ENCODE results near the gene ZBED3.

Gene ZBED3

GRCh38 chr5:77076961-77077828 lies 9.9 kb downstream of the ZBED3 start:
- peak; percentile 19 to 60 for DNase-seq

- DNase-seq: no peak
Measured at GRCh38 chr5:77074745-77075144, 12.3 kb downstream of the ZBED3 start.

DNA sequence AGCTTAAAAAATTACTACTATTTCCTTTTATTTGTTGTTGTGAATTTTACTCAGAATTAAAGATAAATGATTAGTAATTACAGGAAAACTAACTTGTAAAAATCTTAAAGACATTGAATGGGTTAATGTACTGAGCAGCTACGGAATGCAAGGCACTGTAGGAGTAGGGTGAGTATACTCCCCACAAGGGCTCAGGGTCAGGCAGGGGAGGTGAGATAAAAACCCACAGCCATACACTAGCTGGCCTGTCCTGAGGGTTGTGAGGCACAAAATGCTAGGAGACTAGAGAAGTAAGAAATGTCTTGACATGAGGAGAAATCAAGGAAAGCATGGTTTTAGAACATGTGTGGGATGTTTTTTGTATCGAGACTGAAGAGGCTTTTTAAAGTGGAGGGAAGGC lies 13.4 kb downstream of the ZBED3 start:
- DNase-seq: no peak

DNA sequence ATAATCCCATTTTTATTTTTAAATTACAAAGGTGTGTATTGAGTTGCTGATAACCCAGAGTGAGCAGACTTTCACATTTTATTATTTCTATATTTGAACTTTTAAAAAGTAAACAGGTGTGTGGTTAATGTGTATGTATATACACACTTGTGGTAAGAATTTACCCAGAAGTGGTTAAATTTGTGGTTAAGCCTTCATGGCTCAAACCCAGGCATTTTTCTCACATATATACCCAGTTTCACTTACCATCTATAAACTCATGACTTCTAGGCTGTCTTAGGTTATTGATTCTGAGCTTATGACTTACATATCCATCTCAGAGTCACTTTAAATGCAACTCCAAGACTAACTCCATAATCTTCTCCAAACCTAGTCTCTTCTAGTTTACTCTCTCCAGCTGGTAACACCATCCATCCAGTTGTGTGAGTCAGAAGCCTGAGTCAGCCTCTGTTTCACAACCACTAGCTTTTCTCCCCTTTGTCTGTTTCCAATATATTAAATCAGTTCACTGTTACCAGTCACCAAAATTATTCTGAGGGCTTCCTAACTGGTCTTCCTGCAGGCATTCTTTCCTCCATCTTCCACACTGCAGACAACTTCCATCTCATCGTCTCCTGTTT lies 20.2 kb downstream of the ZBED3 start:
- DNase-seq: no peak

DNA sequence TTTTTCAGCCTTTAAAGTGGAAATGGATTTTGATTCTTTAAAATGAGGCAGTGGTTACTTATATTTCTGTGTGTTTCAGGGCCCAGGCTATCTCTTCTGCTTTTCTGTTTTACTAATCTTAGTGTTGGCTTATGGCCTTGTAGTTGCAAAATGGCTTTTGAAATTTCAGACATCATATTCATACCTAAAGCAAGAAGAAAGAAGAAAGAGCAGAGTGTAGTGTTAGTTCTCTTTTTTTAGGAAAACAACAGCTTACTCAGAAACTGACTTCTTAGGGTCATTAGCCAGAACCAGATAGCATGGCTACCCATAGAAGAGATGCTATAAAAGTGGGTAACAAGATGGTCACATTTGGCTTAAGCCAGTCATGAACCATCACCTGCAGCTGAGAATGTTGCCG lies 20.9 kb downstream of the ZBED3 start:
- DNase-seq: no peak

DNA sequence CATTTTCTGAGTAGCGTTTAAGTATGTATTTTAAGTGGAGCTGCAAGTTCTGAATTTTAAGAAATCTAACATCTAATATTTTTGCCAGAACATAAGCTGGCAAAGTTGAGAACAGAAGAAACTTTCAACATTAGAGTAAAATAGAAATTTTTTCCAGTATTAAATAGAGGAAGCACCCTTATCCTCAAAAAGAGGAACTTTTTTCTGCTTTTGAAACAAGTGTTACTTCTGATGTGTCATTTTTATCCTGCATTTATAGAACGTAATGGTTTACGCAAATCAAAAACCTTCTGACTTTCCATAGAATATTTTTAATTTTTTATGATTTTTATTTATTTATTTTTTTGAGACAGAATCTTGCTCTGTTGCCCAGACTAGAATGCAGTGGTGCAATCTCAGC lies 21.8 kb downstream of the ZBED3 start:
- no peak for DNase-seq

DNA sequence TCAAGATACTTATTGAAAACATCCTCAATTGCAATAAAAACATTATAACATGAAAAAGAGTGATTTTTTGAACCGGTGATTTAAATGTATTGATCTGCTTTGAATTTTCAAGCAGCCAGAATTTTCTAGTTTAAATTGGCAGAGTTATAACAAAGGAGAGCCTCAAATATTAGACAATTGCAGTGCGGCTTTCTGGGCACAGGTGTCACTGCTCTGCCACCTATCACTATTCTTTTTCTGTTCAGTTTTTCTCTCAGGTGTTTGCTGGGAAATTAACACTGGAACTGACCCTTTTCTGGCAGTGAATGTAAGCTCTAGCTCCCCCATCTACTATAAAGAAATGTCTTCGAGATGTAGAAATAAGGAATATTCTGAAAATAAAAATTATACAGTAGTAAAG lies 23.0 kb downstream of the ZBED3 start:
- DNase-seq: no peak

DNA sequence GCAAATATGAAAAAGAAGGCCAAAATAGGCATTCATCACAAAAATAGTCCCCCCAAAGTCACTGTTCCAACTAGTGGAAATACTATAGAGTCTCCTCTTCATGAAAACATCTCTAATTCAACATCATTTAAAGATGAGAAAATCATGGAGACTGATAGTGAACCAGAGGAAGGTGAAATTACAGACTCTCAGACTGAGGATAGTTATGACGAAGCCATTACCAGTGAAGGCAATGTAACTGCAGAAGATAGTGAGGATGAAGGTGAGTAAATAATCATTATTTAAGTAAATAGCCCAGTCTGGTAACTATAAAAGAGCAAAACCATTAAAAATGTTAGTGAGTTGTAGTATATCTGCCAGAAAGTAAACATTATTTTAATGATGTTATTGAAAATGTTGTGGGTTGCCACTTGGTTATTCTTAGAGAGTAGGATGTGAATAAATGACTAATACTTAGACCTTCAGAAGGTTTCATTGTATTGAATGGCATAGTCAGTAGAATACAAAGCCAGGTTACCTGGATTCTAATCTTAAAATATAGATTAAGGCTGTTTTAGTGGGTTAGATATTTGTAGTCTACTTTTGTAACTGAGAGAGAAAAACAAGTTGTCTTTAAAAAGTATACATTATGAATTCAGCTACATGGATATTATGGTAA lies 40.5 kb downstream of the ZBED3 start:
- DNase-seq: no peak

- no peak for DNase-seq
Measured at GRCh38 chr5:77035950-77036349, 51.1 kb downstream of the ZBED3 start.

- DNase-seq: no peak
Measured at GRCh38 chr5:77033338-77033737, 53.7 kb downstream of the ZBED3 start.

DNA sequence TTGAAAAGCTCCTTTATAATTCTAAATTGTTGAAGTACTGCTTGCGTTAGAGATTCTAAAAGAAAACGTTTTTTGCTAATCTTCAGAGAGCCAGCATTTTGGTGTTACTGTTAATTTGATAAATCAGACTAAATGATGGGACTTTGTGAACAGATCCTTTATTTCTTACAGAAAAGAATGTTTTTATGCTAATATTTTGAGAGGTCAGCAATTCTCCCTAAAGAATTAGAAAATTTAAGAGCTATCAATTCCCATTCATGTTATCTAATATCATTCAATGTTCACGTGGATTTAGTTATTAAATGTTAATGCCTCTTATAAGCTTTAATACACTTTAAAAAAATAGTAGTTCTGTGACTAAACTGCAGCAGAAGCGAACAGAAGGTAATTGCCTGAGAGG lies 54.5 kb downstream of the ZBED3 start:
- DNase-seq: no peak

DNA sequence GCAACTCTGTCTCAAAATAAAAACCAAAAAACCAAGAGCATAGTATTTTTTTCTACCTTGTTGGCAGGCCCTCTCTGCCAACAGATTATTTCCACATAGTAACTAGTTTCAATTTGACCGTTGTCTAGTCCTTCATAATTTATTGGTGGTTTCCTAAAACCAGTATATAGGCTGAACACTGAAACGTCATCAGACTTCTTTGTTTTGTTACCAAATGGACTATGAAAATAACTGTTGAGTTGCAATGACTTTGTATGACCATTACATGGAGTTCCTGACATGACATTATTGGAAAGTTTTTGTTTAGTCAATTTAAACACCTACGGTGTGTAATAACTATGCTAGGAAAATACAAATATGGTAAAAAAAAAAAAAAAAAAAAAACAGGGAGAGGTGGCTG lies 55.2 kb downstream of the ZBED3 start:
- no peak for DNase-seq

DNA sequence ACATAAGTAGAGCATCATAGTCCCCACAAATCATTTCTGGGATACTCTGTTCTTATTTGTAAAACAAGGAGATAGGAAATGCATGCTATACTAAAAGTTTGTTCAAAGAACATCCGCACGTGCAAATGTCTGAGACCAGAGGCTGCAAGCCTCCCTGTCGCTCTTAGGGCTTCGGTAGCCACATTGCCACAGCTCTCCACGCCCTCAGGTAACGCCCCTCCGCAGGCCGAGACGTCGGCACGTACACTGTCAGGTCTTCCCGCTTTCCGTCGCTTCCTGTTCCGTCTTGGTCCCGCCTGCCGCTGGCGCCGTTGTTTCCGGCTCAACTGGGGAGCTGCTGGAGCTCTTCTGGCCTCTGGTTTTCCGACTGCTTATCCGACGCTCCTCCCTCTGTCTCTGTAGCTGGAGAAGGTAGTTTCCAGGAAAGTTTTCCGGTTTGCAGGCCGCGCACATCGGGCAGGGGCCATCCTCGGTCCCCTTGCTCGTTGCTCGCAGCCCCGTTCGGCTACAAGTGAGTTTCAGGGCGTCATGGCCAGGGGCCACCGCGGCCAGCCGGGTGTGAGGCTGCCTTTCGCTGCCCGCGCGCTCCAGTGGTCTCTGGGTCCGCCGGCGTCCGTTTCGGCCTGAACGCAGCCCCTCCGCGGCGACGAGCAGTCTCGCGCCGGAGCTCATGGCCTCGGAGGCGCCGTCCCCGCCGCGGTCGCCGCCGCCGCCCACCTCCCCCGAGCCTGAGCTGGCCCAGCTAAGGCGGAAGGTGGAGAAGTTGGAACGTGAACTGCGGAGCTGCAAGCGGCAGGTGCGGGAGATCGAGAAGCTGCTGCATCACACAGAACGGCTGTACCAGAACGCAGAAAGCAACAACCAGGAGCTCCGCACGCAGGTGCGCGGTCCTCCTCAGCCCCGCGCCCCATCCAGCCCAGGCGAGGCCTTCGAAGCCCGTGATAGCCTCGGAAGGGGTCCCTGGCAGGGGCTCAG lies 56.7 kb downstream of the ZBED3 start, which contains the start of gene AGGF1:
Gene AGGF1, plus strand, starts transcription at position 308 of the 975 bp plus-strand sequence. Its CDS starts 363 bp downstream, at position 671.
- DNase-seq: peak; percentile 87 to 89

DNA sequence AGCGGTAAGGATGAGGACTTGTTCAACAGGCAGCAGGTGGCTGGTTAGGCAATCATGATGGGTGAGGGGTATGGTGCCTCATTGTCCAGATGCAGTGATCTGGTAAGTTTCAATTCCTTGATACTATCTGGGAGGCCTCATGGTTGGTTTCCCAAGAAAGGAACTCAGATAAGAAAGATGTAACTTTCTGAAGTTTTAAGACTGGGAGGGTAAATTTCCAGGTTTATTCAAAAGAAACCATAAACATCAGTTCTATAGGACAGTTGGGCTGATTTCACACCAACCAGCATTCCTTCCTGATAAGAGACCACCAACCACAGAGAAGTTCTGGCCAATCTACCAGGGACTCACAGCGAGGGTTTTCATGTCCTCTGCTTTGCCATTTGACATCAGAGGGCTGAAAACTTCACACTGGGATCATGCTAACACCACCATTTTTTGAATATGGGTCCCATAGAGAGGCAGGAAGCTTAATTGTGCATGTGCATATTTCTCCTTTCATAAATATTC lies 57.7 kb downstream of the ZBED3 start:
- DNase-seq: no peak

DNA sequence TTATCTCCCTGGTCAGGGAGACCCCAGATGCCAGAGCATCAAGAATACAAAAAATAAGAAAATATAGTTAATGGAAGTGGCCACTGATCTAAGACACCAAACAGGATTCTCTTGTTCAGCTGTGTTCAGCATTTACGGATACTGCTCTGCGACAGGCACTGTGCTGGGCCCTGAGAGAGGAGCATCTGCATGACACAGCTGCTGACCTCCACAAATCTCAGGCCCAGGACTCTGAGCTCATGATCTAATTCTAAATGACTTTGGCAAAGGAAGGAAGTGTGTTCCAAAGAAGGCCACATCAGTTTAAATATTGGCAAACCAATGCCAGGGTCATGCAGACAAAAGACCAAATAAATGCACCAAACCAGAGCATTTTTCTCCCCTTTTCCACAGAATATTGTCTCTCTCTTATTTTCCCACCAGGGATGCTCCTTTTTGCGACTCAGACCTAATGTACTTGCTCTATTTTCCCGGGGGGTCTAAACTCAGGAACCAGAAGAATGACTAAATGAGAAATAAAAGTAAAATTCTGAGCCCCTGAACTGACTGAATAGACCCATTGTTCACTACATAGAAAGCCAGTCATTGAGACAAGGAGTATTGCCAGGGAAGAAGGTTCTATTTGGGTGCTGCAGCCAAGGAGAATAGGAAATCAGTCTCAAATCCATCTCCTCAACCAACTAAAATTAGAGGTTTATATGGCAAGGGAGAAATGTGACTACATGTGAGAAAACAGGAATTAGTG lies 58.3 kb downstream of the ZBED3 start:
- DNase-seq: no peak

DNA sequence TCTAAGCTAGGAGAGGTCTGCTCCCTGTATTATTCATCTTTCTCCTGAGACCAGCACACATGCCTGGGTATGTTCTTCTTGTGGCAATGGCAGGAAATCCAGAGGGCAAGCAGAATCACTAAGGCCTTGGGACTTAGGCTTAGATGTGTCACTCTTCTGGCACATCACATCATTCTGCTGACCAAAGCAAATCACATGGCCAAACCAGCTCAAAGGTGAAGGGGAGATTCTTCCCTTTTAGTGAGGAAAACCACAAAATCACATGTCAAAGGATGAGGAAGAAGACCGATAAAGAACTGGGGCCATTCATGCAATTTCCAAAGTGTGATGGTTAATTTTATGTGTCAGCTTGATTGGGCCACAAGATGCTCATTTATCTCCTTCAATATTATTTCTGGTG lies 62.6 kb downstream of the ZBED3 start:
- no peak for DNase-seq

- no peak for DNase-seq
Measured at GRCh38 chr5:77022511-77023417, 64.3 kb downstream of the ZBED3 start.

Data from stimulated activated CD4-positive, alpha-beta T cell treated with anti-CD3 and anti-CD28 coated beads, Interleukin-4, amount 100 ng/mL, for 4 hours (primary cell).